HG03558 (cell line): ENCODE measurements around the gene PROZ.
"Not testable (repeated sequence)": the region's sequence is repeated elsewhere in the genome, so short reads cannot be mapped to it uniquely, and the experiment has no call there.

Experiments
- ATAC-seq: cut with Tn5 transposase; IDR thresholded peaks from one replicate; pipeline ENCODE4 v1.9.1; 2021; ENCODE audit warnings: moderate number of reproducible peaks; ENCODE audit not compliant: unreplicated experiment; ENCODE audit errors: extremely low read depth

The PROZ gene

GRCh38 chr13:113153810-113154748 lies 4.4 kb upstream of the PROZ start:
- ATAC-seq, result no peak

GRCh38 chr13:113155201-113155600 lies 3.2 kb upstream of the PROZ start:
- ATAC-seq, result no peak

- no peak for ATAC-seq
These were observed 2.3 kb upstream of the PROZ start for GRCh38 chr13:113155982-113156655.

- ATAC-seq, result no peak
These were observed 1.1 kb upstream of the PROZ start for GRCh38 chr13:113157206-113157928.

- ATAC-seq, result no peak
These were observed 498 bp downstream of the PROZ start for GRCh38 chr13:113158946-113159345.

- no peak for ATAC-seq
These were observed 1.3 kb downstream of the PROZ start for GRCh38 chr13:113159701-113160100.

- no peak for ATAC-seq
These were observed 2.5 kb downstream of the PROZ start for GRCh38 chr13:113160983-113161382.

- no peak for ATAC-seq
These were observed 3.0 kb downstream of the PROZ start for GRCh38 chr13:113161433-113161832.

GRCh38 chr13:113161975-113162374 lies 3.5 kb downstream of the PROZ start:
- ATAC-seq, result not testable (repeated sequence)

GRCh38 chr13:113162783-113163685 lies 4.6 kb downstream of the PROZ start:
- no peak for ATAC-seq

GRCh38 chr13:113164492-113164891 lies 6.0 kb downstream of the PROZ start:
- ATAC-seq, result no peak

GRCh38 chr13:113166266-113166665 lies 7.8 kb downstream of the PROZ start:
- no peak for ATAC-seq

GRCh38 chr13:113166681-113167080 lies 8.2 kb downstream of the PROZ start:
- no peak for ATAC-seq

- no peak for ATAC-seq
These were observed 8.7 kb downstream of the PROZ start for GRCh38 chr13:113167155-113167554.

GRCh38 chr13:113167575-113167974 lies 9.1 kb downstream of the PROZ start:
- ATAC-seq, result no peak

GRCh38 chr13:113168211-113168610 lies 9.8 kb downstream of the PROZ start:
- no peak for ATAC-seq

GRCh38 chr13:113169277-113170272 lies 11.1 kb downstream of the PROZ start:
- ATAC-seq, result no peak

GRCh38 chr13:113170511-113170910 lies 12.1 kb downstream of the PROZ start:
- no peak for ATAC-seq
